ENCODE results near the gene FLRT2. TPM values are rescaled to one million over a fixed set of nuclear protein-coding genes. Genes with fewer than 3 reads are reported as not detected.

The FLRT2 gene
- total RNA-seq, 1 experiment from 2014 or later = 0.43 TPM

DNA sequence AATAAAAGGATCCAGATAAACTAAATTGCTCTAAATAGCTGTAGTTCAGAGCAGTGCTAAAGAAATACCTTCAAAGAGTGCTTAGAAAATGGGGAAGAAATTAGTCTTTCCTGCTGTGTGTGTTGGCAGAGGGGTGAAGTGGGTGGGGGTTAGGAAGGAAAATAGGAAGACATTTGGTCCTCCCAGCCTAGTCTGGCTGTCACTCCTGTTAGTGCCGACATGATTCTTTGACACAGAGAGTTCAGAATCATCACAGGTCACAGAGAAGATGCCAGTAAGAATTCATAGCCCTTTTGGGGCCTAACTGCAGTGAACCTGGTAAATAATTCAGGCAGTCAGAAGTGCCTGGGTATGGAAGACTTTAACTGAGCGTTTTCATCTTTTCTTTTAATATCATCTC is 74.8 kb downstream of the FLRT2 start:
- Histone ChIP-seq H3K36me3 (ENCODE audit: control insufficient read depth, insufficient read depth, low read length) (no peaks in the 10 kb centered on the region), H3K4me3 (ENCODE audit: low read depth, low read length) (no peak overlapping the region), H3K4me1 (no peaks in the 10 kb centered on the region), H3K9me3 (no peaks in the 10 kb centered on the region), H3K27me3 (replicated peaks; ENCODE audit: control insufficient read depth, insufficient read depth, low read length) (no peaks in the 10 kb centered on the region)
- H3K27me3 Mint-ChIP-seq (ENCODE audit: insufficient read depth, unreplicated experiment) = no peaks in the 10 kb centered on the region
- ChIA-PET POLR2A (no interaction called here), CTCF (no interaction called here)
- no peak overlapping the region for H3K4me3 Mint-ChIP-seq (ENCODE audit: unreplicated experiment)
- no TSS peak for BruUV-seq (replicated peaks)
- H3K36me3 Mint-ChIP-seq (ENCODE audit: insufficient read depth, unreplicated experiment) = no peaks in the 10 kb centered on the region
- TF ChIP-seq, protein P1, sequence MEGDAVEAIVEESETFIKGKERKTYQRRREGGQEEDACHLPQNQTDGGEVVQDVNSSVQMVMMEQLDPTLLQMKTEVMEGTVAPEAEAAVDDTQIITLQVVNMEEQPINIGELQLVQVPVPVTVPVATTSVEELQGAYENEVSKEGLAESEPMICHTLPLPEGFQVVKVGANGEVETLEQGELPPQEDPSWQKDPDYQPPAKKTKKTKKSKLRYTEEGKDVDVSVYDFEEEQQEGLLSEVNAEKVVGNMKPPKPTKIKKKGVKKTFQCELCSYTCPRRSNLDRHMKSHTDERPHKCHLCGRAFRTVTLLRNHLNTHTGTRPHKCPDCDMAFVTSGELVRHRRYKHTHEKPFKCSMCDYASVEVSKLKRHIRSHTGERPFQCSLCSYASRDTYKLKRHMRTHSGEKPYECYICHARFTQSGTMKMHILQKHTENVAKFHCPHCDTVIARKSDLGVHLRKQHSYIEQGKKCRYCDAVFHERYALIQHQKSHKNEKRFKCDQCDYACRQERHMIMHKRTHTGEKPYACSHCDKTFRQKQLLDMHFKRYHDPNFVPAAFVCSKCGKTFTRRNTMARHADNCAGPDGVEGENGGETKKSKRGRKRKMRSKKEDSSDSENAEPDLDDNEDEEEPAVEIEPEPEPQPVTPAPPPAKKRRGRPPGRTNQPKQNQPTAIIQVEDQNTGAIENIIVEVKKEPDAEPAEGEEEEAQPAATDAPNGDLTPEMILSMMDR (IDR thresholded peaks at IDR 0.05; ENCODE audit: insufficient read depth in 1 of 2, low read depth in 1 of 2, low read length in 1 of 2, severe bottlenecking in 1 of 2, unreplicated experiment in 1 of 2) = no peak
- H3K4me1 Mint-ChIP-seq (ENCODE audit: low read depth, unreplicated experiment) = no peaks in the 10 kb centered on the region
- H3K9me3 Mint-ChIP-seq (ENCODE audit: unreplicated experiment) = peaks cover 16% of the 10 kb centered on the region
- intact Hi-C loops (cut with micrococcal nuclease; ENCODE audit: unreplicated experiment) = no loop called here
- no peak for DNase-seq
- H3K27ac Mint-ChIP-seq (ENCODE audit: unreplicated experiment) = no peak overlapping the region

GRCh38 chr14:85607651-85608081 is 77.7 kb downstream of the FLRT2 start:
- no peak for DNase-seq
- Histone ChIP-seq H3K9me3 (no peaks in the 10 kb centered on the region), H3K27me3 (replicated peaks; ENCODE audit: control insufficient read depth, insufficient read depth, low read length) (no peaks in the 10 kb centered on the region), H3K4me1 (no peaks in the 10 kb centered on the region), H3K4me3 (ENCODE audit: low read depth, low read length) (no peak overlapping the region), H3K36me3 (ENCODE audit: control insufficient read depth, insufficient read depth, low read length) (no peaks in the 10 kb centered on the region)
- CTCF ChIA-PET = no interaction called here
- Mint-ChIP-seq H3K9me3 (ENCODE audit: unreplicated experiment) (no peaks in the 10 kb centered on the region), H3K4me1 (ENCODE audit: low read depth, unreplicated experiment) (no peaks in the 10 kb centered on the region), H3K27ac (ENCODE audit: unreplicated experiment) (no peak overlapping the region), H3K36me3 (ENCODE audit: insufficient read depth, unreplicated experiment) (no peaks in the 10 kb centered on the region), H3K27me3 (ENCODE audit: insufficient read depth, unreplicated experiment) (no peaks in the 10 kb centered on the region), H3K4me3 (ENCODE audit: unreplicated experiment) (no peak overlapping the region)
- intact Hi-C loops (cut with micrococcal nuclease; ENCODE audit: unreplicated experiment) = no loop called here
- BruUV-seq (replicated peaks) = no TSS peak
- POLR2A ChIA-PET = no interaction called here
- TF ChIP-seq, protein P1 (IDR thresholded peaks at IDR 0.05; ENCODE audit: insufficient read depth in 1 of 2, low read depth in 1 of 2, low read length in 1 of 2, severe bottlenecking in 1 of 2, unreplicated experiment in 1 of 2) = no peak

GRCh38 chr14:85613496-85613895 is 83.6 kb downstream of the FLRT2 start:
- no peaks in the 10 kb centered on the region for H3K9me3 Mint-ChIP-seq (ENCODE audit: unreplicated experiment)

More at GRCh38 chr14:85613496-85613895, 83.6 kb downstream of the FLRT2 start:
- Mint-ChIP-seq H3K27me3 (ENCODE audit: insufficient read depth, unreplicated experiment) (no peaks in the 10 kb centered on the region), H3K4me1 (ENCODE audit: low read depth, unreplicated experiment) (peaks cover 8% of the 10 kb centered on the region), H3K36me3 (ENCODE audit: insufficient read depth, unreplicated experiment) (no peaks in the 10 kb centered on the region), H3K4me3 (ENCODE audit: unreplicated experiment) (no peak overlapping the region), H3K27ac (ENCODE audit: unreplicated experiment) (no peak overlapping the region)
- Histone ChIP-seq H3K27me3 (replicated peaks; ENCODE audit: control insufficient read depth, insufficient read depth, low read length) (no peaks in the 10 kb centered on the region), H3K4me3 (ENCODE audit: low read depth, low read length) (no peak overlapping the region), H3K36me3 (ENCODE audit: control insufficient read depth, insufficient read depth, low read length) (no peaks in the 10 kb centered on the region), H3K9me3 (no peaks in the 10 kb centered on the region), H3K4me1 (peaks cover 30% of the 10 kb centered on the region)
- no peak for DNase-seq
- ChIA-PET POLR2A (no interaction called here), CTCF (no interaction called here)
- TF ChIP-seq, protein P1 (IDR thresholded peaks at IDR 0.05; ENCODE audit: insufficient read depth in 1 of 2, low read depth in 1 of 2, low read length in 1 of 2, severe bottlenecking in 1 of 2, unreplicated experiment in 1 of 2) = no peak
- intact Hi-C loops (cut with micrococcal nuclease; ENCODE audit: unreplicated experiment) = no loop called here
- no TSS peak for BruUV-seq (replicated peaks)

Data from Caco-2 (cell line).